ENCODE measurements around the gene QARS1.

DNA sequence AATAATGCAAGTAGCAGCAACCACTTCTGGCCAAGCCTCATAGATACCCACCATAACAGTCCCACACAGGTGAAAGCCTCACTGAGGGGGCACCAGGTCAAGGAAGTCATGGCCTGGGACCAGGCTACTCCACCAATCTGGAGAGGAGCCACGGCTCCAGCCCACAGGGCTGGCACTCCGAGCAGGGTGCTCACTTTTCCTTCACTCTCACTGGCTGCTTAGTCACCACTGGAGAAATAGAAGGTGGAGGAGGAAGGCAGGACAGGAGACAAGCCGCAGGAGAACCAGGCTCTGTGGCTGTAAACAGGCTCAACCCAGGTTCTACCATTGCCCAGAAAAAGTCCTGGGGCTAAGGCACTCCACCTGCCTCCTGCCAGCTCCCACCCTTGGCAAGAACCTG lies 14.9 kb upstream of the QARS1 start:
- TF ChIP-seq, protein P1, sequence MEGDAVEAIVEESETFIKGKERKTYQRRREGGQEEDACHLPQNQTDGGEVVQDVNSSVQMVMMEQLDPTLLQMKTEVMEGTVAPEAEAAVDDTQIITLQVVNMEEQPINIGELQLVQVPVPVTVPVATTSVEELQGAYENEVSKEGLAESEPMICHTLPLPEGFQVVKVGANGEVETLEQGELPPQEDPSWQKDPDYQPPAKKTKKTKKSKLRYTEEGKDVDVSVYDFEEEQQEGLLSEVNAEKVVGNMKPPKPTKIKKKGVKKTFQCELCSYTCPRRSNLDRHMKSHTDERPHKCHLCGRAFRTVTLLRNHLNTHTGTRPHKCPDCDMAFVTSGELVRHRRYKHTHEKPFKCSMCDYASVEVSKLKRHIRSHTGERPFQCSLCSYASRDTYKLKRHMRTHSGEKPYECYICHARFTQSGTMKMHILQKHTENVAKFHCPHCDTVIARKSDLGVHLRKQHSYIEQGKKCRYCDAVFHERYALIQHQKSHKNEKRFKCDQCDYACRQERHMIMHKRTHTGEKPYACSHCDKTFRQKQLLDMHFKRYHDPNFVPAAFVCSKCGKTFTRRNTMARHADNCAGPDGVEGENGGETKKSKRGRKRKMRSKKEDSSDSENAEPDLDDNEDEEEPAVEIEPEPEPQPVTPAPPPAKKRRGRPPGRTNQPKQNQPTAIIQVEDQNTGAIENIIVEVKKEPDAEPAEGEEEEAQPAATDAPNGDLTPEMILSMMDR (conservative IDR thresholded peaks at IDR 0.05; ENCODE audit: low read depth in 2 of 2) = no peak
- TF ChIP-seq POLR2AphosphoS5 (IDR thresholded peaks at IDR 0.05; ENCODE audit: low read depth) (no peak), NANOG (IDR thresholded peaks at IDR 0.05; ENCODE audit: borderline replicate concordance) (no peak), EZH2 (IDR thresholded peaks at IDR 0.05; ENCODE audit: low read depth, unreplicated experiment) (no peak), ZNF331 (CRISPR knock-in tag; IDR thresholded peaks at IDR 0.05; ENCODE audit: low read depth) (no peak), JUNB (IDR thresholded peaks at IDR 0.05; ENCODE audit: unreplicated experiment) (no peak), ZNF114 (CRISPR knock-in tag; IDR thresholded peaks at IDR 0.05) (no peak), EZH2phosphoT487 (IDR thresholded peaks at IDR 0.05; ENCODE audit: unreplicated experiment) (no peak), STAT1 (IDR thresholded peaks at IDR 0.05; ENCODE audit: unreplicated experiment) (no peak), CREB1 (CRISPR knock-in tag; IDR thresholded peaks at IDR 0.05; ENCODE audit: low read depth) (no peak)
- TF ChIP-seq, protein P2, sequence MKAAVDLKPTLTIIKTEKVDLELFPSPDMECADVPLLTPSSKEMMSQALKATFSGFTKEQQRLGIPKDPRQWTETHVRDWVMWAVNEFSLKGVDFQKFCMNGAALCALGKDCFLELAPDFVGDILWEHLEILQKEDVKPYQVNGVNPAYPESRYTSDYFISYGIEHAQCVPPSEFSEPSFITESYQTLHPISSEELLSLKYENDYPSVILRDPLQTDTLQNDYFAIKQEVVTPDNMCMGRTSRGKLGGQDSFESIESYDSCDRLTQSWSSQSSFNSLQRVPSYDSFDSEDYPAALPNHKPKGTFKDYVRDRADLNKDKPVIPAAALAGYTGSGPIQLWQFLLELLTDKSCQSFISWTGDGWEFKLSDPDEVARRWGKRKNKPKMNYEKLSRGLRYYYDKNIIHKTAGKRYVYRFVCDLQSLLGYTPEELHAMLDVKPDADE (IDR thresholded peaks at IDR 0.05) = no peak
- TF ChIP-seq, protein P3, sequence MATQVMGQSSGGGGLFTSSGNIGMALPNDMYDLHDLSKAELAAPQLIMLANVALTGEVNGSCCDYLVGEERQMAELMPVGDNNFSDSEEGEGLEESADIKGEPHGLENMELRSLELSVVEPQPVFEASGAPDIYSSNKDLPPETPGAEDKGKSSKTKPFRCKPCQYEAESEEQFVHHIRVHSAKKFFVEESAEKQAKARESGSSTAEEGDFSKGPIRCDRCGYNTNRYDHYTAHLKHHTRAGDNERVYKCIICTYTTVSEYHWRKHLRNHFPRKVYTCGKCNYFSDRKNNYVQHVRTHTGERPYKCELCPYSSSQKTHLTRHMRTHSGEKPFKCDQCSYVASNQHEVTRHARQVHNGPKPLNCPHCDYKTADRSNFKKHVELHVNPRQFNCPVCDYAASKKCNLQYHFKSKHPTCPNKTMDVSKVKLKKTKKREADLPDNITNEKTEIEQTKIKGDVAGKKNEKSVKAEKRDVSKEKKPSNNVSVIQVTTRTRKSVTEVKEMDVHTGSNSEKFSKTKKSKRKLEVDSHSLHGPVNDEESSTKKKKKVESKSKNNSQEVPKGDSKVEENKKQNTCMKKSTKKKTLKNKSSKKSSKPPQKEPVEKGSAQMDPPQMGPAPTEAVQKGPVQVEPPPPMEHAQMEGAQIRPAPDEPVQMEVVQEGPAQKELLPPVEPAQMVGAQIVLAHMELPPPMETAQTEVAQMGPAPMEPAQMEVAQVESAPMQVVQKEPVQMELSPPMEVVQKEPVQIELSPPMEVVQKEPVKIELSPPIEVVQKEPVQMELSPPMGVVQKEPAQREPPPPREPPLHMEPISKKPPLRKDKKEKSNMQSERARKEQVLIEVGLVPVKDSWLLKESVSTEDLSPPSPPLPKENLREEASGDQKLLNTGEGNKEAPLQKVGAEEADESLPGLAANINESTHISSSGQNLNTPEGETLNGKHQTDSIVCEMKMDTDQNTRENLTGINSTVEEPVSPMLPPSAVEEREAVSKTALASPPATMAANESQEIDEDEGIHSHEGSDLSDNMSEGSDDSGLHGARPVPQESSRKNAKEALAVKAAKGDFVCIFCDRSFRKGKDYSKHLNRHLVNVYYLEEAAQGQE (IDR thresholded peaks at IDR 0.05; ENCODE audit: unreplicated experiment) = no peak
- TF ChIP-seq, protein P4, sequence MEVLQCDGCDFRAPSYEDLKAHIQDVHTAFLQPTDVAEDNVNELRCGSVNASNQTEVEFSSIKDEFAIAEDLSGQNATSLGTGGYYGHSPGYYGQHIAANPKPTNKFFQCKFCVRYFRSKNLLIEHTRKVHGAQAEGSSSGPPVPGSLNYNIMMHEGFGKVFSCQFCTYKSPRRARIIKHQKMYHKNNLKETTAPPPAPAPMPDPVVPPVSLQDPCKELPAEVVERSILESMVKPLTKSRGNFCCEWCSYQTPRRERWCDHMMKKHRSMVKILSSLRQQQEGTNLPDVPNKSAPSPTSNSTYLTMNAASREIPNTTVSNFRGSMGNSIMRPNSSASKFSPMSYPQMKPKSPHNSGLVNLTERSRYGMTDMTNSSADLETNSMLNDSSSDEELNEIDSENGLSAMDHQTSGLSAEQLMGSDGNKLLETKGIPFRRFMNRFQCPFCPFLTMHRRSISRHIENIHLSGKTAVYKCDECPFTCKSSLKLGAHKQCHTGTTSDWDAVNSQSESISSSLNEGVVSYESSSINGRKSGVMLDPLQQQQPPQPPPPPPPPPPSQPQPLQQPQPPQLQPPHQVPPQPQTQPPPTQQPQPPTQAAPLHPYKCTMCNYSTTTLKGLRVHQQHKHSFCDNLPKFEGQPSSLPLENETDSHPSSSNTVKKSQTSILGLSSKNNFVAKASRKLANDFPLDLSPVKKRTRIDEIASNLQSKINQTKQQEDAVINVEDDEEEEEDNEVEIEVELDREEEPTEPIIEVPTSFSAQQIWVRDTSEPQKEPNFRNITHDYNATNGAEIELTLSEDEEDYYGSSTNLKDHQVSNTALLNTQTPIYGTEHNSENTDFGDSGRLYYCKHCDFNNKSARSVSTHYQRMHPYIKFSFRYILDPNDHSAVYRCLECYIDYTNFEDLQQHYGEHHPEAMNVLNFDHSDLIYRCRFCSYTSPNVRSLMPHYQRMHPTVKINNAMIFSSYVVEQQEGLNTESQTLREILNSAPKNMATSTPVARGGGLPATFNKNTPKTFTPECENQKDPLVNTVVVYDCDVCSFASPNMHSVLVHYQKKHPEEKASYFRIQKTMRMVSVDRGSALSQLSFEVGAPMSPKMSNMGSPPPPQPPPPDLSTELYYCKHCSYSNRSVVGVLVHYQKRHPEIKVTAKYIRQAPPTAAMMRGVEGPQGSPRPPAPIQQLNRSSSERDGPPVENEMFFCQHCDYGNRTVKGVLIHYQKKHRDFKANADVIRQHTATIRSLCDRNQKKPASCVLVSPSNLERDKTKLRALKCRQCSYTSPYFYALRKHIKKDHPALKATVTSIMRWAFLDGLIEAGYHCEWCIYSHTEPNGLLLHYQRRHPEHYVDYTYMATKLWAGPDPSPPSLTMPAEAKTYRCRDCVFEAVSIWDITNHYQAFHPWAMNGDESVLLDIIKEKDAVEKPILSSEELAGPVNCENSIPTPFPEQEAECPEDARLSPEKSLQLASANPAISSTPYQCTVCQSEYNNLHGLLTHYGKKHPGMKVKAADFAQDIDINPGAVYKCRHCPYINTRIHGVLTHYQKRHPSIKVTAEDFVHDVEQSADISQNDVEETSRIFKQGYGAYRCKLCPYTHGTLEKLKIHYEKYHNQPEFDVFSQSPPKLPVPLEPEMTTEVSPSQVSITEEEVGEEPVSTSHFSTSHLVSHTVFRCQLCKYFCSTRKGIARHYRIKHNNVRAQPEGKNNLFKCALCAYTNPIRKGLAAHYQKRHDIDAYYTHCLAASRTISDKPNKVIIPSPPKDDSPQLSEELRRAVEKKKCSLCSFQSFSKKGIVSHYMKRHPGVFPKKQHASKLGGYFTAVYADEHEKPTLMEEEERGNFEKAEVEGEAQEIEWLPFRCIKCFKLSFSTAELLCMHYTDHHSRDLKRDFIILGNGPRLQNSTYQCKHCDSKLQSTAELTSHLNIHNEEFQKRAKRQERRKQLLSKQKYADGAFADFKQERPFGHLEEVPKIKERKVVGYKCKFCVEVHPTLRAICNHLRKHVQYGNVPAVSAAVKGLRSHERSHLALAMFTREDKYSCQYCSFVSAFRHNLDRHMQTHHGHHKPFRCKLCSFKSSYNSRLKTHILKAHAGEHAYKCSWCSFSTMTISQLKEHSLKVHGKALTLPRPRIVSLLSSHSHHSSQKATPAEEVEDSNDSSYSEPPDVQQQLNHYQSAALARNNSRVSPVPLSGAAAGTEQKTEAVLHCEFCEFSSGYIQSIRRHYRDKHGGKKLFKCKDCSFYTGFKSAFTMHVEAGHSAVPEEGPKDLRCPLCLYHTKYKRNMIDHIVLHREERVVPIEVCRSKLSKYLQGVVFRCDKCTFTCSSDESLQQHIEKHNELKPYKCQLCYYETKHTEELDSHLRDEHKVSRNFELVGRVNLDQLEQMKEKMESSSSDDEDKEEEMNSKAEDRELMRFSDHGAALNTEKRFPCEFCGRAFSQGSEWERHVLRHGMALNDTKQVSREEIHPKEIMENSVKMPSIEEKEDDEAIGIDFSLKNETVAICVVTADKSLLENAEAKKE (CRISPR knock-in tag; IDR thresholded peaks at IDR 0.05) = no peak
